ENCODE data around the gene ATXN7L1.
"Not testable (repeated sequence)": the region's sequence is repeated elsewhere in the genome, so short reads cannot be mapped to it uniquely, and the experiment has no call there.

ATXN7L1 gene

GRCh38 chr7:105728028-105728427, 148.4 kb downstream of the ATXN7L1 start:
- DNase-seq = no peak

- DNase-seq = no peak
Measured at GRCh38 chr7:105724688-105725087, 151.7 kb downstream of the ATXN7L1 start.

- DNase-seq = peak; percentile 45
Measured at GRCh38 chr7:105723572-105723971, 152.8 kb downstream of the ATXN7L1 start.

GRCh38 chr7:105721571-105722104, 154.8 kb downstream of the ATXN7L1 start:
- DNase-seq = no peak

- DNase-seq = no peak
Measured at GRCh38 chr7:105719919-105720318, 156.5 kb downstream of the ATXN7L1 start.

- peak; percentile 35 for DNase-seq
Measured at GRCh38 chr7:105719395-105719794, 157.0 kb downstream of the ATXN7L1 start.

GRCh38 chr7:105718511-105718925, 157.9 kb downstream of the ATXN7L1 start:
- no peak for DNase-seq

GRCh38 chr7:105715528-105715927, 160.9 kb downstream of the ATXN7L1 start:
- DNase-seq = no peak

GRCh38 chr7:105713488-105714465, 162.6 kb downstream of the ATXN7L1 start:
- no peak for DNase-seq

GRCh38 chr7:105712877-105713276, 163.5 kb downstream of the ATXN7L1 start:
- no peak for DNase-seq

GRCh38 chr7:105711726-105712402, 164.5 kb downstream of the ATXN7L1 start:
- DNase-seq = no peak

GRCh38 chr7:105710720-105711119, 165.7 kb downstream of the ATXN7L1 start:
- not testable (repeated sequence) for DNase-seq

GRCh38 chr7:105708763-105709080, 167.7 kb downstream of the ATXN7L1 start:
- no peak for DNase-seq

- DNase-seq = no peak
Measured at GRCh38 chr7:105707967-105708762, 168.2 kb downstream of the ATXN7L1 start.

GRCh38 chr7:105707381-105707780, 169.0 kb downstream of the ATXN7L1 start:
- DNase-seq = no peak

- no peak for DNase-seq
Measured at GRCh38 chr7:105705427-105705826, 171.0 kb downstream of the ATXN7L1 start.

GRCh38 chr7:105703207-105703930, 173.0 kb downstream of the ATXN7L1 start:
- DNase-seq = no peak

- DNase-seq = no peak
Measured at GRCh38 chr7:105699568-105700236, 176.7 kb downstream of the ATXN7L1 start.

- DNase-seq = no peak
Measured at GRCh38 chr7:105698531-105698930, 177.9 kb downstream of the ATXN7L1 start.

GRCh38 chr7:105697753-105698152, 178.6 kb downstream of the ATXN7L1 start:
- DNase-seq = no peak

GRCh38 chr7:105697169-105697568, 179.2 kb downstream of the ATXN7L1 start:
- DNase-seq = not testable (repeated sequence)

- DNase-seq = no peak
Measured at GRCh38 chr7:105693576-105693975, 182.8 kb downstream of the ATXN7L1 start.

Data from DMS153 (cell line).